GM21723 (cell line): Measurements from ENCODE around the gene STAT1.
A peak's percentile ranks its signal among the peaks of the same experiment; 100 is the strongest.

Experiments
- ATAC-seq: cut with Tn5 transposase; IDR thresholded peaks from one replicate; pipeline ENCODE4 v1.9.1; 2021; ENCODE audit warnings: mild to moderate bottlenecking, moderate library complexity; ENCODE audit not compliant: unreplicated experiment

The STAT1 gene

GRCh38 chr2:191013932-191014652 is at the start of gene STAT1:
Gene STAT1, minus strand, starts transcription at chr2:191014171. Its CDS starts 4,168 bp downstream, at chr2:191010003.
- peak; percentile 84 for ATAC-seq

GRCh38 chr2:191063584-191063983 is 49.6 kb upstream of the STAT1 start:
- no peak for ATAC-seq

GRCh38 chr2:191061381-191061980 is 47.5 kb upstream of the STAT1 start:
- no peak for ATAC-seq

GRCh38 chr2:191059308-191059707 is 45.3 kb upstream of the STAT1 start:
- no peak for ATAC-seq

GRCh38 chr2:191056228-191056627 is 42.3 kb upstream of the STAT1 start:
- no peak for ATAC-seq

GRCh38 chr2:191053256-191053655 is 39.3 kb upstream of the STAT1 start:
- ATAC-seq, result no peak

GRCh38 chr2:191051825-191052778 is 38.1 kb upstream of the STAT1 start:
- ATAC-seq, result no peak

GRCh38 chr2:191051177-191051576 is 37.2 kb upstream of the STAT1 start:
- no peak for ATAC-seq

GRCh38 chr2:191050640-191050987 is 36.6 kb upstream of the STAT1 start:
- no peak for ATAC-seq

- ATAC-seq, result peak; percentile 72
Measured at GRCh38 chr2:191049728-191050639, 36.0 kb upstream of the STAT1 start.

- ATAC-seq, result no peak
Measured at GRCh38 chr2:191048073-191048472, 34.1 kb upstream of the STAT1 start.

- no peak for ATAC-seq
Measured at GRCh38 chr2:191045141-191045540, 31.2 kb upstream of the STAT1 start.

- ATAC-seq, result no peak
Measured at GRCh38 chr2:191043438-191043837, 29.5 kb upstream of the STAT1 start.

GRCh38 chr2:191041418-191042161 is 27.6 kb upstream of the STAT1 start:
- no peak for ATAC-seq

GRCh38 chr2:191039616-191040015 is 25.6 kb upstream of the STAT1 start:
- ATAC-seq, result no peak

- ATAC-seq, result no peak
Measured at GRCh38 chr2:191038741-191039140, 24.8 kb upstream of the STAT1 start.

- ATAC-seq, result no peak
Measured at GRCh38 chr2:191038241-191038725, 24.3 kb upstream of the STAT1 start.

- no peak for ATAC-seq
Measured at GRCh38 chr2:191037351-191037750, 23.4 kb upstream of the STAT1 start.

- ATAC-seq, result no peak
Measured at GRCh38 chr2:191036363-191036762, 22.4 kb upstream of the STAT1 start.
